Stimulated activated CD4-positive, alpha-beta T cell treated with anti-CD3 and anti-CD28 coated beads, Interleukin-12 subunit alpha, Interleukin-12 subunit beta, amount 100 ng/mL, for 4 hours (primary cell): Measurements from ENCODE around the gene UTS2B.

Experiments used
- DNase-seq: peaks from one replicate; pipeline ENCODE4 v3.0.0-alpha.2; 2020

Gene UTS2B

DNA sequence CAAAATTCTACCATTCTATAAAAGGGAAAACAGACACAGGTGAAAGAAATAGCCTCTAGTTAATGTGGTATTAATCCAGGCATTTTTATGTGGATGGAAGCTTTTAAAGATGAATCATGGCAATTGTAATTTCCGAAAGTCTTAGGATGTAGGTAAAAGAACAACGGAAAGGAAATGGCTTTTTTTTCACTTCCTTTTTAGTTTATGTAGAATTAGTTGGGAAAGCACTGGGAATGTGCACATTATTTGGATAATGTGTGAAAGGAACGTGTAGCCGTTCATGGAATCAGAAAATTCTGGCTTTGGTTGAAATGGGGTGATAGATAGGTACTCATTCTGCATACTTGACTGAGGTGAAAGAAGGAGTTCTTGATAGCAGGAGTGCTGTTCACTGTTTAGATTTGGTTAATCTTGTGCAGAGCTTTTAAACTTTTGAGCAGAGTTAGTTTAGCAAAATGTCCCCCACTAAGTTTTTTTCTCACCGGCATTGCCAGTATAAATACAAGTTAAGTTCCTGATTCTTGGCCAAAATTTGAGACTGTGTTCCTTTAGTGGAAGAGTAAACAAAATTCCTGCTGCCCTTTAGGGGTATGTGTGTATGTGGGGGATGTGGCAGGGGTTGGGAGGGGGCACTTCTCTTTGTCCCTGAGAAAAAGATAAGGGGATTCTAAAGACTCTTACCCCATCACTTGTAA is 20.2 kb upstream of the UTS2B start:
- no peak for DNase-seq

DNA sequence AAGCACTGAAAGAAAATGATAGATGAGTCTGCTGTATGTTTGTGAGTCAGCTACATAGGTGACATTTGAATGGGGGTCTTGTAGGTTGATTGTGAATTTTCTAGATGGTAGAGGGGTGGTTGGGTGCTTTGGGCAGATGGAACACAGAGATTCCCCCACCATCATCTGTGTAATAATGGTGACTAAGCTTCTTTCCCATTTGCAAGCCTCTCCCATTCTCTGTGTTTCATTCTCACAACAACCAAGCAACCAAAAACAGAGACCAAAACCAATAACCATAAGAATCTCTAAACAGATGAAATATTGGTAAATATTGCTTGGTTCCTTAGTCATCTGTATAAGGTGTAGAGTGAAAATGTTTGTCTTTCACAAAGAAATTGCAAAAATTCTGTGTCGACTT is 17.8 kb upstream of the UTS2B start:
- no peak for DNase-seq

DNA sequence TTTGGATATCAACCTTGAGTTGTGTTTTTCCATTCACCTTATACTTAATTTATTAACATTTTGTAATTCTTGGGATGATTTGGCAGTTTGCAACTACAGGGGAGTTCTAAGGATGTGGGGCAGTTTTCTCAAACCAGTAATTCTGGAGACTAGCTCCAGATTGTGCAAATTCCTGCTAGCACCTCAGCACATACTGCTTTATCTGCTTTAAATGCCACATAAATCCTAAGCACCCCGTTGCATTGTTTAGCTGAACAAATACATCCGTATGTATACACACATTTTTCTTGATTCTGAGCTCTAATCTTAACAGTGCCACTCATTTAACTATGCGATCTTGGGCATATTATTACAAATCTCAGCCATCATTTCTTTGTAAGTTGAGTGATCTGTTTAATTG is 16.9 kb upstream of the UTS2B start:
- DNase-seq = no peak

GRCh38 chr3:191345334-191345733 is 15.0 kb upstream of the UTS2B start:
- DNase-seq = no peak

- DNase-seq = no peak
Observed at GRCh38 chr3:191343913-191344312, 13.6 kb upstream of the UTS2B start.

- DNase-seq = no peak
Observed at GRCh38 chr3:191343115-191343514, 12.8 kb upstream of the UTS2B start.

DNA sequence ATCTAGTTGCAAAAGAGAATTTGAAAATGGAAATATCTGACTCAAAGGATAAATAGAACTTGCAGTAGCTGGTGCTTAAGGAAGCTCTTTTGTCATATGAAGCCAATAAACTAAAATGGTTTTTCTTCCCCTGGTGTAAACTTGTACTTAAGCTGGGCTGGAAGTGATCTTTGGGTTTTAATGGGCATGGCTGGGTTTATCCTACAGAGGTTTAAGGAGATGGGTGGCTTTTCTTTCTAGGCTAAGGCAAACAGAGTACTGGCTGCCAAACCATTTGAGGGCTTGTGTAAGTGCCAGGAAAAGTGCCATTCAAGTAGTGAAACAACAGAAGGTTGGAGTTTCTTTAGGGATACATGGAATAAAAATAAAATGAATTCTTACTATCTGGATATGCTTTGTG is 12.1 kb upstream of the UTS2B start:
- no peak for DNase-seq

- DNase-seq = no peak
Observed at GRCh38 chr3:191342006-191342405, 11.7 kb upstream of the UTS2B start.

- DNase-seq = no peak
Observed at GRCh38 chr3:191340966-191341365, 10.6 kb upstream of the UTS2B start.

GRCh38 chr3:191340351-191340750 is 10.0 kb upstream of the UTS2B start:
- DNase-seq = no peak

- no peak for DNase-seq
Observed at GRCh38 chr3:191339316-191339917, 9.1 kb upstream of the UTS2B start.

DNA sequence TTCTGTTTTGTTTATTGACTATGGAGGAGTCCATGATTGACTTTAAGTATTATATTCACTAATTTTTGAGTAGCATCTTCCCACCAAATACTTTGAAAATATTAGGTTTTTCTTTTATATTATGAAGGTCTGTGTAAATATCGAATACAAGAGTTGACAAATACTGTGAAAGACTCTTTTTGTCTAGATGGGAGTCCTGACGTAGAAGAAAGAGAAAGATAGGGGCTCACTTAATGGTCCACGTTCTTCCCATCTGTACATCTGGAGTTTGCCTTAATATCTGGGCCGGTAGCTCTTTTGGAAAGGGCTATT is 7.8 kb upstream of the UTS2B start:
- no peak for DNase-seq

DNA sequence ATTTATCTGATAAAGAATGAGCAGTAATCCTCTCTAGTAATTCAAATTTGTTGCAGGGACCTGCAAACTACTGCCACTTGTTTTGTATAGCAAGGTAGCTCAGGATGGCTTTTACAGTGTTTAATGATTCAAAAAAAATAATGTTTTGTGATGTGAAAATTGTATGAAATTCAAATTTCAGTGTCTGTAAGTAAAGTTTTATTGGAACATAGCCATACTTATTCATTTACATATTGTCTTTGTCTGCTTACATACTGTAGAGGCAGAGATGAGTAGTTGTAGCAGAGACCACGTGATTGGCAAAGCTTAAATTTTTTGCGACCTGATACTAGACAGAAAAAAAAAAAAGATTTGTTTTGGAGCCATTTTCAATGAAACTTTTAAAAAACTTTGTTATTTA is 6.5 kb upstream of the UTS2B start:
- DNase-seq = no peak

- no peak for DNase-seq
Observed at GRCh38 chr3:191334346-191334893, 4.1 kb upstream of the UTS2B start.

DNA sequence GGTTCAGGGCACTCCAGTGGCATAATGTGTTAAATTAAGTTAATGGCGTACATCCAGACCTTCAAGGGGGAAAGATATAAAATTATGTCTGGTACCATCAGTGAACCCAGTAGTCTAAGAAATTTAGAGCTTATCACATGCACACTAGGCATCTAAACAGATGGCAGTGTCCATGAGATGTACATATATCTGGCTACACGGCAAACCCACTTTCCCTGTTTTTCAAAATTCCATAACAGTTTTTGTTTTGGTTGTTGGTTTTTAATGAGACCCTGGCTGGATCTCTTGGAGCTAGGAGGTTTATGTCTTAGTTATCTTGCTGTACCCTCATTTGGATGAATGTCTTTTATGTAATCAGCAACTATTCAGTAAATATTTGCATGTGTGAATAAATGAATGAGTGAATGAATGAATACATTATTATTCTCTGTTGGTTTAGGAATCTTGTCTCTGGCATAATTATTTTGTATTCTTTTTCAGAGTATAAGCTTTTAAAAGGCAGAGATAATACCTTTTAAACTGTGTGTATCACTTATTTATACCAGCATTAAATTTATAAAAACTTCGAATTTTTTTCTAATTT is 3.1 kb upstream of the UTS2B start:
- no peak for DNase-seq

GRCh38 chr3:191331388-191331787 is 1.1 kb upstream of the UTS2B start:
- no peak for DNase-seq

GRCh38 chr3:191330530-191331048 is 263 bp upstream of the UTS2B start:
- no peak for DNase-seq

DNA sequence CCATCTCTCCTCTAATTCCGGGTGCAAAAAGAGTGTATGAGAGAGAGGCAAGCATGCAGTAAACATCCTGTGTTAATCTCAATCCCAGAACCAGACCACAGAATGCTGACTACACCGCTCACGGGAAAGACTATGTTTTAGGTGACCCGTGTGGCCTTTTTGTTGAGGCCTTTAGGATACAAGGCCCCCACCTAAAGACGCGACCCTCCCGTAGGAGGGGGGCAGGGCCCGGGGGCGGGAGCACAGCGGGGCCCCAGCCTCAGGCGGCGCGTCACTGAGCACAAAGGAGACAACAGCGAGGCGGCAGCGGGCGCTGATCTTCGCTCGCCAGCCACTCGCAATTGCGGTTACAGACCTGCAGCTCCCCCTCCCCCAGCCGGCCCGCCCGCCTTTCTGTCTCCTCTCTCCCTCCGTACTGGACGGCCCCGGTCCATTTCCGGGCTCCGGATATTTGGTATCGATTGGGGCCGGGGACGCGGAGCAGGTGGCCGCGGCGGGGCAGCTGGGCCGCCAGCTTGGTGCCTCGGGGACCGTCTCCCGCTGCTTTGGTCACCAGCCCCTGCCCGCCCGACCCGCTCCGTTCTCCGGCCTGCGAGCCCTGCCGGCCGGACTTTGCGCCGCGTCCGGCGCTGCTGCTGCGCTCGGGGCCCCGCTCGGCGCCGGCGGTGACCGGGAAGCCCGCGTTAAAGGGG is 1.2 kb downstream of the UTS2B start, which contains the start of gene CCDC50:
TSS of gene CCDC50 (plus strand) at position 433 of the 692 bp plus-strand sequence. CDS start 281 bp downstream, outside the sequence.
- peak; percentile 5 for DNase-seq

DNA sequence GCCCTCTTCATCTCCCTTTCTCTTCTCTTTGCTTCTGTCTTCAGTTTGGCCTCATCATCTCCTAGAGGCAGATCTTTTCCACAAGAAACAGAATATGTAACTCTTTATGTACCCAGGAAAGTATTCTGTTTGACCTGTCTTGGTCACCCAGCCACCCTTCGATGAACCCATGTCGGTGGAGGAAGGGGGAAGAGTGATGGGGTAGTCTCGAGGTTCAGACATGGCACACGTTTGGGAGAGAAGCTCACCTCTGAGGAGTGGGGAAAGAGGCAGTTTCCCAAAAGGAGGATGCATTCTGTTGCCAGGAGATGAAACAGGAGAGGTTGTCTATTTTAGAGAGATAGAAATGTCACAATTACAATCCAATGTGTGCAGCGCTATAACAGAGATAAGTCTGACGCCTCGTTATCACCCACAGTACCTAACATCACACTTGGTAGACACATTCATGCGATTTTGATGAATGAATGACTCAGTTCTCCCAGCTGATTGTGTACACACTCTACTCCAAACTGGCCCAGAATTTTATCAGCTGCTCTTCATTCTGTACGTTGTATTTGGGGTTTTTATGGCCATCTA is 1.9 kb downstream of the UTS2B start:
- no peak for DNase-seq

GRCh38 chr3:191327526-191327925 is 2.8 kb downstream of the UTS2B start:
- DNase-seq = no peak

- DNase-seq = no peak
Observed at GRCh38 chr3:191324936-191325335, 5.4 kb downstream of the UTS2B start.

DNA sequence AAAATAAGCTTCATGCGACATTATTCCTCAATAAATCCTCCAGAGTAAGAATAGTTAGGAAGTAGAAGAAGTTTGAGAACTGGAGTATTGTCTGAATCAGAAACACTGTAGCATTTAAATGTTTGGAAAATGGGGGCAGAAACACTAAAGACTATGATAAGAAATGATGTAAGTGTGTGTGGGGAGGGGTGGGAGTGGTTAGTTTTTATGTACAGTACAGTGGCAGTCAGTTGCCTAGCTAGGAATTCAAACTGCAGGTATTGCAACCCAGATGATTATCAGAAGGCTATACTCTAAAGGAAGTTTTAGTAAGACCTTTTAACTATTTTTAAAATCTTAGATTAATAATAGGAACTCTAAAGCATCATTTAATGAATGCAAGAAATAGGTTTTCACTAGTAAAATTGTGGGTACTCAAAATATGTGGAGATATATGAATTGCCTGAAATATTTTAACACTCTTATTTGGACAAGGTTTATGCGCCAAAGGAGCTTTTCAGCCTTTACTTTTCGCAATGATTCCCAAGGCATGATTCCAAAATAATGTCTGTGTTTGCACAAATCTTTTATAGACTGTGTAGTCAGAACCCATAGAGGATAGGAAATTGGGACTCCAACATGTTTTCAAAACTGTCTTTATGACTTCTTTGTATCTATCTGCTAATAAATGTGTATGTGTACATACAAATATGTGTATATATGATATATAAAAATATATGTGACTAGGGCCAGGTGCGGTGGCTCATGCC is 9.1 kb downstream of the UTS2B start:
- DNase-seq = no peak
